Measurements from ENCODE around the gene NUP58. TPM values are rescaled to one million over a fixed set of nuclear protein-coding genes. Genes with fewer than 3 reads are reported as not detected.

Gene NUP58
- total and polyA plus RNA-seq, 10 of the 15 experiments (the other 5 are each of a cell fraction or from before 2014, with no cell fraction given) = 12.1 to 78.0 (median 48.9) TPM

GRCh38 chr13:25324100-25324499, 22.7 kb downstream of the NUP58 start:
- Histone ChIP-seq H3K9ac (ENCODE audit: control insufficient read depth, insufficient read depth, low read length) (no peak overlapping the region), H3K27ac (ENCODE audit: control insufficient read depth, insufficient read depth) (no peak overlapping the region), H4K20me1 (ENCODE audit: control insufficient read depth, insufficient read depth) (no peaks in the 10 kb centered on the region), H3K9me3 (replicated peaks; ENCODE audit: control insufficient read depth, insufficient read depth, low read length) (no peaks in the 10 kb centered on the region), H3K79me2 (ENCODE audit: control insufficient read depth, insufficient read depth, low read length) (no peaks in the 10 kb centered on the region), H3K4me1 (ENCODE audit: control insufficient read depth, insufficient read depth, low read length) (no peaks in the 10 kb centered on the region), H3K4me3 (no peak overlapping the region), H3K27me3 (replicated peaks in 1 of 2; ENCODE audit: control insufficient read depth in 2 of 2, insufficient read depth in 2 of 2, low read length in 1 of 2) (no peaks in the 10 kb centered on the region), H2AFZ (ENCODE audit: control insufficient read depth, low read depth, low read length) (no peak overlapping the region), H3K4me2 (ENCODE audit: control insufficient read depth, insufficient read depth) (no peak overlapping the region), H3K36me3 (ENCODE audit: control insufficient read depth in 2 of 2, insufficient read depth in 2 of 2, low read length in 1 of 2) (peaks cover 0 to 13% of the 10 kb centered on the region in 2 experiments; a peak in 2 of 4 replicates)
- in situ Hi-C loops (cut with MboI) = no loop called here
- ChIA-PET CTCF (interaction anchor here (0.6 to 1.3 kb wide), 3 partner anchors 9 to 41 kb away, joined by 3 to 5 read pairs (median 3); no protein-coding TSS in a partner anchor), SMC1A (ENCODE audit: uncharacterized antibody, unreplicated experiment) (interaction anchor here (1.7 kb wide), 1 partner anchor 21 kb away, joined by 4 read pairs; no protein-coding TSS in a partner anchor), POLR2A (no interaction called here), RAD21 (ENCODE audit: unreplicated experiment) (no interaction called here)
- FAIRE-seq (no peak), DNase-seq (ENCODE audit: low read depth, low spot score) (no peak), ATAC-seq (no peak)
- WGBS (ENCODE audit: insufficient coverage, insufficient replicate concordance, low lambda C conversion rate, missing lambda C conversion rate) = 97% methylated on average over 2 of the region's 2 CpGs
- intact Hi-C loops (cut with micrococcal nuclease; ENCODE audit: unreplicated experiment) = no loop called here
- no TSS peak for BruUV-seq (replicated peaks)
- TF ChIP-seq ESRRA (IDR thresholded peaks at IDR 0.05; ENCODE audit: low read length) (no peak), RB1 (IDR thresholded peaks at IDR 0.05; ENCODE audit: borderline replicate concordance) (no peak), CHD1 (IDR thresholded peaks at IDR 0.05; ENCODE audit: low read depth, low read length) (no peak), YBX1 (IDR thresholded peaks at IDR 0.05) (no peak), ZNF384 (IDR thresholded peaks at IDR 0.05; ENCODE audit: borderline replicate concordance, low read depth, low read length) (no peak), CBFB (IDR thresholded peaks at IDR 0.05; ENCODE audit: low read depth) (no peak), ELK1 (IDR thresholded peaks at IDR 0.05; ENCODE audit: low read depth, low read length) (no peak), TAF1 (IDR thresholded peaks at IDR 0.05; ENCODE audit: borderline replicate concordance, low read depth, low read length) (no peak), IKZF1 (conservative IDR thresholded peaks at IDR 0.05) (no peak)

Measured in GM12878 (cell line).